Stimulated activated CD8-positive, alpha-beta memory T cell treated with anti-CD3 and anti-CD28 coated beads, Interleukin-7, amount 100 ng/mL, for 48 hours (primary cell): ENCODE data around the gene TMEM43.
"Not testable (repeated sequence)": the region's sequence is repeated elsewhere in the genome, so short reads cannot be mapped to it uniquely, and the experiment has no call there.

Experiments used
- DNase-seq, 2 donors: peaks; one replicate each; pipeline ENCODE4 v3.0.0-alpha.2; 2020; ENCODE audit warnings: low read depth in 1 of 2; ENCODE audit errors: extremely low read depth in 1 of 2

The TMEM43 gene

GRCh38 chr3:14124615-14125192 is at the start of gene TMEM43, which contains the start of gene CHCHD4:
TSS of gene TMEM43 (plus strand) at chr3:14125052. CDS start at chr3:14125194, 142 bp downstream.
TSS of gene CHCHD4 (minus strand) at chr3:14124870. CDS start at chr3:14124676, 194 bp downstream.
- DNase-seq: peak; percentile 92 to 99

- not testable (repeated sequence) for DNase-seq
Measured at GRCh38 chr3:14075233-14075632, 49.6 kb upstream of the TMEM43 start.

GRCh38 chr3:14077310-14077709 is 47.5 kb upstream of the TMEM43 start:
- DNase-seq: no peak

GRCh38 chr3:14082108-14082657 is 42.7 kb upstream of the TMEM43 start:
- no peak for DNase-seq

GRCh38 chr3:14087461-14087860 is 37.4 kb upstream of the TMEM43 start:
- DNase-seq: not testable (repeated sequence)

- DNase-seq: not testable (repeated sequence)
Measured at GRCh38 chr3:14091959-14092358, 32.9 kb upstream of the TMEM43 start.

GRCh38 chr3:14092464-14092863 is 32.4 kb upstream of the TMEM43 start:
- no peak for DNase-seq

- DNase-seq: no peak
Measured at GRCh38 chr3:14093831-14094230, 31.0 kb upstream of the TMEM43 start.

GRCh38 chr3:14096742-14097141 is 28.1 kb upstream of the TMEM43 start:
- no peak for DNase-seq

- DNase-seq: no peak
Measured at GRCh38 chr3:14097616-14098391, 27.0 kb upstream of the TMEM43 start.

GRCh38 chr3:14109821-14110220 is 15.0 kb upstream of the TMEM43 start:
- not testable (repeated sequence) for DNase-seq

GRCh38 chr3:14110699-14111098 is 14.2 kb upstream of the TMEM43 start:
- no peak for DNase-seq

DNA sequence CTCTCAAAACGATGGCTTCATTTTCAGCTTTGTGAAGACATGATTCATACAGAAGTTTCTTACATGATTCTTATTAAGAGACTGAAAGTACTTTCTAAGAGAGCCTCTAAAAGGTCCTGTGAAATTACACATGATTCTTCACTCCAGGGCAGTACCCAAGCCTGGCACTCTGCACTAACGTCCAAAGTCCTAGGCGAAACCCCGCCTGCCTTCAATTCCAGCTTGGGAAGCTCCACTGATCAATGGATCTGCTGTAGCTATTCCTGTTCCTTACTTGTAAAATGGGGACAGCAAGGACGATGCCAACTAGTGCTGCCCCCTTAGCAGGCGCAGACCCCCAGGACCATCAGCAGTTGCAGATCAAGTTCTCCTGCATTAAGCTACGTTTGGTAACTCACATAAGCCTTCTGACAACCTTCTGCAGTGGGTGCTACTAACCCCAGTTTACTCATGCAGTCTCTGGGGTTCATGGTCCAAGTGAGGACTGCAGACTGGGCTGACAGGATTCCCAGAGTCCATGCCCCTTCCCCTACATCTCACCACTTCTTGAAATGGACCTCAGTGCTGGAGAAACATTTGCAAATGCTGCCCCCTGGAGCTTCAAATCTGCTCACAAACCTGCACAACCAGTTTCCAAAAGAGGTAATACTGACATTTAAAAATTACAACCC is 10.8 kb upstream of the TMEM43 start:
- no peak for DNase-seq

GRCh38 chr3:14117468-14118399 is 7.1 kb upstream of the TMEM43 start:
- no peak for DNase-seq

GRCh38 chr3:14118400-14119381 is 6.2 kb upstream of the TMEM43 start:
- DNase-seq: no peak

DNA sequence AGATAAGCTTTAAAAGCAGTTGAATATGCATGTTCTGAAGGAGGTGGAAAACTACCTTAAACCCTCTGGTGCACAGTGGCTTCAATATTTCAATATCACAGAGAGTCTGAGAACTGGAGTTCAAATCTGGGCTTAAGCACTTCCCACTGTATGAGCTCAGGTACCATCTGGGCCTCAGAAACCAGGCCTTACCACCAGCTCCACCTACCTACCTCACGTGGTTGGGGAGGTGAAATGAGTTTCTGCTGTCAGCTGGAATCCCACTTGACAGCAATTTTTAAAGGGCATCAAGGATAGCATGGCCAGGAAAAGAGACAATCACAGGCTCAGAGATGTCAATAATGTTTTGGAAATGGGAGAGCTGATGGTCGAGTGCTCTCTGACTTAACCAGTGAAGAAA is 5.2 kb upstream of the TMEM43 start:
- no peak for DNase-seq

- no peak for DNase-seq
Measured at GRCh38 chr3:14120111-14120920, 4.5 kb upstream of the TMEM43 start.

DNA sequence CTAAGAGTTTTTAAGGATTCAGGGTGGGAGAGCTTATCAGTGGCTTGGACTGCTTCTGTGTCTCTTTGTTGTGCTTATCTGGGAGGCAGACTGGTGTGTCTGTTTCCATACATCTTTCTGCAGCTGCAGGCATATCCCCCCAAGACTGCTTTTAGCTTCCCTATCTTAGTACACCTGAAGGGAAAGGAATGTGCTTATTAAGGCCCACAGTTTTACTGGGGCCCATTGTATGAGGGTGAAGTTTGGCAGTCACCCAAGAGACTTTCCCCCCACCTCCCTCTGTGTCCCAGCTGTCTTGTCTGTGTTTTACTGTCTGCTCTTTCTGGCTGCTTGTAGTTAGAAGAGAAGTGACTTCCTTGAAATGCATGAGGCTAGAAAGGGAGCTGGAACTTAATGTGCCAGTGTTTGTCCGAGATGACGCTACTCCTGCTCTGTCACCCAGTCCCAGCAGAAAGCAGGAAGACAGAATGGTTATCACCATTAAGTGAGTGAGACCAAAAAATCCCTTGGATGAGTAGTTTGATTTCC is 3.9 kb upstream of the TMEM43 start:
- DNase-seq: not testable (repeated sequence)
